ENCODE measurements around the gene KRT17.

Gene KRT17

GRCh38 chr17:41624208-41625101 is at the start of gene KRT17:
Gene KRT17 (minus strand): TSS chr17:41624575. CDS start chr17:41624509, 66 bp downstream.
- FAIRE-seq = no peak
- DNase-seq (ENCODE audit: insufficient read length, low spot score) = no peak
- no peak for TF ChIP-seq CTCF (IDR thresholded peaks at IDR 0.05; ENCODE audit: insufficient read depth, missing control alignments)

- no peak for DNase-seq (ENCODE audit: insufficient read length, low spot score)
- no peak for TF ChIP-seq CTCF (IDR thresholded peaks at IDR 0.05; ENCODE audit: insufficient read depth, missing control alignments)
- FAIRE-seq = no peak
Observed at GRCh38 chr17:41672153-41672552, 47.8 kb upstream of the KRT17 start.

- FAIRE-seq (no peak), DNase-seq (ENCODE audit: insufficient read length, low spot score) (no peak)
- TF ChIP-seq CTCF (IDR thresholded peaks at IDR 0.05; ENCODE audit: insufficient read depth, missing control alignments) = no peak
Observed at GRCh38 chr17:41667280-41668041, 43.1 kb upstream of the KRT17 start.

- FAIRE-seq (no peak), DNase-seq (ENCODE audit: insufficient read length, low spot score) (peak; percentile 75)
Observed at GRCh38 chr17:41666708-41667279, 42.4 kb upstream of the KRT17 start.

GRCh38 chr17:41666237-41666641 is 41.9 kb upstream of the KRT17 start:
- TF ChIP-seq CTCF (IDR thresholded peaks at IDR 0.05; ENCODE audit: insufficient read depth, missing control alignments) = no peak
- no peak for FAIRE-seq
- DNase-seq (ENCODE audit: insufficient read length, low spot score) = no peak

More at GRCh38 chr17:41666708-41667279, 42.4 kb upstream of the KRT17 start:
- peak; percentile 98 for TF ChIP-seq CTCF (IDR thresholded peaks at IDR 0.05; ENCODE audit: insufficient read depth, missing control alignments)

GRCh38 chr17:41665566-41666236 is 41.3 kb upstream of the KRT17 start:
- peak; percentile 92 for DNase-seq (ENCODE audit: insufficient read length, low spot score)
- peak; percentile 92 for TF ChIP-seq CTCF (IDR thresholded peaks at IDR 0.05; ENCODE audit: insufficient read depth, missing control alignments)
- FAIRE-seq = no peak
